ENCODE measurements around the gene ARHGEF2.

The ARHGEF2 gene

GRCh38 chr1:155978325-155978972 is at the start of gene ARHGEF2:
ARHGEF2 (minus strand) TSS chr1:155978547; CDS start chr1:155978427, 120 bp downstream.
- in situ Hi-C loops (cut with HindIII; ENCODE audit: low sequenced_read_pairs): no loop called here

DNA sequence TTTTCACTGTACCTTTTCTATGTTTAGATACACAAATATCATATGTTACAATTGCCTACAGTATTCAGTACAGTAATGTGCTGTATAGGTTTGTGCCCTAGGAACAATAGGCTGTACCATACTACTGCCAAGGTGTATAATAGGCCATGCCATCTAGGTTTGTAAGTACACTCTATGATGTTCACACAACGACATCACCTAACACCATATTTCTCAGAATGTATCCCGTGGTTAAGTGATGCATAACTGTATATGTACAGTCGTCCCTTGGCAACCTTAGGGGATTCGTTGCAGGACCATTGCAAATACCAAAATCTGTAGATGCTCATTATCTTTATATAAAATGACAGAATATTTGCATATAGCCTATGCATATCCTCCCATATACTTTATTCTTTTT is 48.2 kb upstream of the ARHGEF2 start:
- in situ Hi-C loops (cut with HindIII; ENCODE audit: low sequenced_read_pairs): no loop called here

GRCh38 chr1:156025876-156026275 is 47.5 kb upstream of the ARHGEF2 start:
- in situ Hi-C loops (cut with HindIII; ENCODE audit: low sequenced_read_pairs): no loop called here

DNA sequence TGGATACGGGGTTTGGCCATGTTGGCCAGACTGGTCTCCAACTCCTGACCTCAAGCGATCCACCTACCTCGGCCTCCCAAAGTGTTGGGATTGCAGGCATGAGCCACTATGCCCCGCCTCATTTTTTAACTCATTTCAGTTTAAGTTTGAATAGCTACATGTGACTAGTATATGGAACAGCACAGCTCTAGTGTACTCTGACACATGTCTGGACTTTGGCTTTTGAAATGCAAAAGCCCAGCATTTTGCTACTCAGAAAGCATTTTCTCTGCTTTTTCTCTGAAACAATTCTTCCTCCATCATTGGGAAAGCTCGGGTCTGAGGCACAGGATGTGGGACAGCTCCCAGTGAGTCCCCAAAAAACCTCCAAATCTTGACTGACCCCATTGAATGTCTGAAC is 46.5 kb upstream of the ARHGEF2 start:
- in situ Hi-C loops (cut with HindIII; ENCODE audit: low sequenced_read_pairs): no loop called here

- in situ Hi-C loops (cut with HindIII; ENCODE audit: low sequenced_read_pairs): no loop called here
These were observed 43.6 kb upstream of the ARHGEF2 start for GRCh38 chr1:156021954-156022353.

DNA sequence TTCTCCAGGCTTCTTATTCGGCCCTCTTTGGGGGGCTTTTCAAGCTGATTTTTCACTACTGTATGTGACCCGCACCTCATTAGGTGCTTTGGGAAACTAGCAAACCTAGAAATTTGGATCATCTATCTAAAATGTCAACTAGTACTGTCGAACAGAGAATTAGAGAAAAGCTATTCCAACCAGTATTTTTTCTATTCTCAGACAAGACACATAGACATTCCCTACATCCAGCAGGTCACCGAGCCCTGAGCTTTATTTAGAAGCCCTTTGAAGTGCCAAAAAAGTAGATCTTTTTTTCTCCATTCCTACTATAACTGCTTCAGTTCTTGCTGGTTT is 42.7 kb upstream of the ARHGEF2 start:
- in situ Hi-C loops (cut with HindIII; ENCODE audit: low sequenced_read_pairs): no loop called here

DNA sequence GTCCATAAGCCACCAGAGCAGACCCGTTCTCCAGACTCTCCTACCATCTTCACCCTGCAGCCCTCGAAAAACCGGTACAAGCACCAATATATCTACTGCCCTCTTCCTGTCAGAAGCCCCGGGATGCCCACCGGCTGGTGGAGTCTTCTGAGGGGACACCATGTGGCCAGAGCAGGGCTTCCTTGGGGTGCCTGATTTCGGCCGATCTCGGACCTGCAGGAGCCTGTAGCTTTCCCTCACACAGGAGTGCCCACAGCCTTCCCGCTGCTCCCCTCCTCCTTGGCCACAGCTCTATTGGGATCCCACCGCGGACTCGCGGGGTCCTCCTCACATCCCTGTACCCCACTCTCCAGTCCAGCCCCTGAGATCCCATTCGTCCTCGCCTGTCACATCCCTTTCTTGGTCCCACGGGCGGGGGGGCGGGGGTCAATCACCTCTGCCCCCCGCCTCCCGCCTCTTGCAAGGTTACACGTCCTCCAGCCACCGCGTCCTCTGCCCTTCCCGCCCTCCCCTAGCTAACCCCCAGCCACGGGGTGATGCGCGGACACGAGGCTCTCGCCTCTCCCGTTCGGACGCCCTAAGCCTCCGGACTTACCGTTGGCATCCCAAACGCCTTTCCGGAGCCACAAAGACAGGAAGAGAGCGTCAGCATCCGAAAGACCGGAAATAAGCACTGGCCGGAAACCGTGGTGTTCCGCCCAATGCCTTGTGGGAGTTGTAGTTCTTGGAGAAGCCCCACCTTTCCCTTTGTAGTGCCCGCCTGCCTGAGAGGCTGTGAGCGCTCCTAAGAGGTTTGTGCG is 42.1 kb upstream of the ARHGEF2 start, which contains the start of gene SSR2:
Gene SSR2 (minus strand): TSS at position 659 of the 800 bp plus-strand sequence. CDS start 784 bp downstream, outside the sequence.
- in situ Hi-C loops (cut with HindIII; ENCODE audit: low sequenced_read_pairs): no loop called here

DNA sequence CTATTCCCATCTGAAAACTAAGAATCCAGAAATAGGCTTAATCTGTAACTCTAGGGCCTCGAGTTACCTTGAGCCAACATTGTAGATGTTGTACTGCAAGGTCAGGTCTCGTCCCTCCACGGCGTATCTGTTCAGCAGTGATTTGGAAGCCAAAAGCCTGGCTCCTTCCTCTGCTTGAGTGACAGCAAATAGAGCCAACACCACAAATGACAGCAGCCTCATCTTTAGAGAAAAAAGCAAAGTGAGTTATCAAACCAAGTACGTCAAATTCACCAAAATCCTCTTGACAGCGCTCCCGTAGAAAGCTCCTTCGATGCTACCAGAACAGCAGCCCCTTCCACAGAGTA is 41.6 kb upstream of the ARHGEF2 start:
- in situ Hi-C loops (cut with HindIII; ENCODE audit: low sequenced_read_pairs): loop anchor here (10.0 kb wide), 1 partner anchor 75 kb away; the partner anchor contains the start of gene RXFP4

DNA sequence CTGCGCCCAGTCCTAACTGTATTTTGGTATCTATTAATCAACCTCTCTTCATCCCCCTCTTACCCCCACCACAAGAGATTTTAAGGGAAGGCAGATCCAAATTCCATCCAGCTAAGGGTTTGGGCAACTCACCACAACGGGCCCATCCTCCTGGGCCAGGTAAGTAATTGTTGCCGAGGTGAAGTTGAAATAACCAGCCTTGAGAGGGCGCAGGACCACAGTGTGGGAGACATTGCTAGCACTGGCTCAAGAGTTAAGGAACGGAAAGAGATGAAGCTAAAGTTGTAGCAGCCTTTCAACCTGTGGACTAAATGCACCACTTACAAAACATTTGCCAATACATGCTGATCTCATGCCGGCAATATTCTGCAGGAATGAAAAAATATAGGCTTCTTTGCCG is 36.5 kb upstream of the ARHGEF2 start:
- in situ Hi-C loops (cut with HindIII; ENCODE audit: low sequenced_read_pairs): loop anchor here (5.0 to 10.0 kb wide), 4 partner anchors 42 to 117 kb away; partner anchors contain the start of gene RXFP4

GRCh38 chr1:156012051-156012817 is 33.9 kb upstream of the ARHGEF2 start:
- in situ Hi-C loops (cut with HindIII; ENCODE audit: low sequenced_read_pairs): loop anchor here (5.0 to 10.0 kb wide), 4 partner anchors 45 to 120 kb away; partner anchors contain the start of gene RXFP4

- in situ Hi-C loops (cut with HindIII; ENCODE audit: low sequenced_read_pairs): no loop called here
These were observed 31.1 kb upstream of the ARHGEF2 start for GRCh38 chr1:156009404-156009803.

DNA sequence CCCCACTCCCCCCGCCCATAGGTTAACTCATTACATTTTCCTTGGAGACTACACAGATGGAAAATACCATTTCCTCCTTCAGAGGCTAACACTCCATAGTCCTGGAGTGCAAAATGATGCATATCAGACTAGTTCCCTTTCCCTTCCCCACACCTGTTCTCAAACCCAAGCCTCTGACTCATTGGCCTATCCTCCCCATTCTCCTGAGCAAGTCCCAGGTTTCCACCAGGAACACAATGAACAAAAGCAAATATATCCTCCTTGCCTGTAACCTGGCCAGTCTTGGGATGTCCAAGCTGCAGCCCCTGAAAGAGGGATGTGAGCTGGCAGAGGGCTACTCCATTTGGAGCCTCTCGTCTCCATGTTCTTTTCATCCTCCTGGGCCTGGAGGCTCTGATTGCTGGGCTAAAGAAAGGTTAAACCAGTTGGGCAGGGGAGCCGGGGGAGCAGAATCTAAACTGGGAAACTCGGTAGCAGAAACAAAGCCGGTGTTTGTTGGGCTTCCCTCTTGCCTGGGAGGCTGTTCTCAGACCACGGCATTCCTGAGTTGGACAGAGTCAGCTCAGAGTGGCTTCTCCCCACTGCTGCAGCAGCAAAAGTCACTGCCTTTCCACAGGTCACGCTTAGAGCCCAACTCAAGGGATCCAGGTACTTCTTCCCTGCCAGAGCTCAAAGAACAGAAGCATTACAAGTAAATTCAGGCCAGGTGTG is 28.5 kb upstream of the ARHGEF2 start:
- in situ Hi-C loops (cut with HindIII; ENCODE audit: low sequenced_read_pairs): no loop called here

- in situ Hi-C loops (cut with HindIII; ENCODE audit: low sequenced_read_pairs): no loop called here
These were observed 26.7 kb upstream of the ARHGEF2 start for GRCh38 chr1:156004843-156005584.

GRCh38 chr1:156003923-156004188 is 25.5 kb upstream of the ARHGEF2 start:
- in situ Hi-C loops (cut with HindIII; ENCODE audit: low sequenced_read_pairs): no loop called here

DNA sequence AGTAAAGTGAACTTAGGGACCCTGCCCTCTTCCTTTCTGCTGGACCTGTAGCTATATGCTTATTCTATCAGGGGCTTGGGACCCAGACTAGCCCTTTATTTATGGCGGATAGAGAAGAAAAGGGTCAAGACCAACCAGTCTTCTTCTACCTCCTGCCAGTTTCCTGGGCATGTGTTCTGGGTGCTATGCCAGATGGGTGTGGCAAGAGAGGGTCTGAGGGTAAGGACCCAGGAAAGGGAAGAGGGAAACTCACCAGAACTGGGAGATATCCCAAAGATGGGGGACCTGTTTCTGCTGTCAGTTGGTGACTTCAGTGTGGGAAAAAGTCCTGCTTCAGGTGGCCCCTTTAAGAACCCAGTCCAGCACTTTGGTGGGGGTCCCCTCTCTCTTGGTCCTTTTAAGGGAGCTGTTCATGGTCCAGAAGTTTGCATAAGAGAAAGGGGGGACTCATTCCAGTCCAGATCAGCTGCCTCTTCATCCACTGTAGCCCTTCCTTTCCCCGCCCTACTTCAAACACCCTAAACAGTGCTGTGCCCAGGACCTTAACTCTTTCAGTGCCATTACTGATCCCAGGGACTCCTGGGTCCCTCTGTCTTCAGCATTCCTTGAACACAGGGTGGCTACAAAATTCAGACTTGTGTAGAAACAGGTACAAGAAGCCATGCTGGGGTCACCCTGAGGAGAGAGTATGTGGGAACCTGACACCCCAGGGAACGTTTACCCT is 24.0 kb upstream of the ARHGEF2 start:
- in situ Hi-C loops (cut with HindIII; ENCODE audit: low sequenced_read_pairs): no loop called here

- in situ Hi-C loops (cut with HindIII; ENCODE audit: low sequenced_read_pairs): no loop called here
These were observed 23.4 kb upstream of the ARHGEF2 start for GRCh38 chr1:156001662-156002171.

GRCh38 chr1:156001021-156001661 is 22.8 kb upstream of the ARHGEF2 start:
- in situ Hi-C loops (cut with HindIII; ENCODE audit: low sequenced_read_pairs): no loop called here

DNA sequence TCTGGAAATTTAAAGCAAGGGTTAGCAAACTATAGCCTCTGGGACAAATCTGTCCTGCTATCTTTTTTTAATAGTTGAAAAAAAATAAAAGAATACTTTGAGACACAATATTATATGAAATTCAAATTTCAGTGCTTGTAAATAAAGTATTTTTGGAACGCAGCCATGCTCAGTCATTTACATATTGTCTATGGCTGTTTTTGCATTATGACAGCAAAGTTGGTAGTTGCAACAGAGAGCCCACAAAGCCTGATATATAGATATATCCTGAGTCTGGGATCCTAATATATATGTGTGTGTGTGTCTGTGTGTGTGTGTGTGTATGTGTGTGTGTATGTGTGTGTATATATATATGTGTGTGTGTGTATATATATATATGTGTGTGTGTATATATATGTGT is 21.6 kb upstream of the ARHGEF2 start:
- in situ Hi-C loops (cut with HindIII; ENCODE audit: low sequenced_read_pairs): no loop called here

- in situ Hi-C loops (cut with HindIII; ENCODE audit: low sequenced_read_pairs): no loop called here
These were observed 17.8 kb upstream of the ARHGEF2 start for GRCh38 chr1:155996166-155996565.

Data from endothelial cell of hepatic sinusoid (primary cell).